H9 (cell line): Measurements from ENCODE around the gene CDNF. TPM values are rescaled to one million over a fixed set of nuclear protein-coding genes. Genes with fewer than 3 reads are reported as not detected.
A peak's percentile ranks its signal among the peaks of the same experiment; 100 is the strongest.

ENCODE experiments used
- DNase-seq: peaks from one replicate; pipeline ENCODE4 v3.0.0-alpha.2; 2017
- H2AFZ ChIP-seq: one replicate; pipeline ENCODE4 v1.6.1; 2013; ENCODE audit warnings: mild to moderate bottlenecking, low read length, control low read depth, moderate library complexity
- H2AK5ac ChIP-seq: 2 replicates; pipeline ENCODE4 v1.6.1; 2013; ENCODE audit warnings: low read length, control low read depth, mixed read lengths; ENCODE audit not compliant: insufficient read length
- H2BK120ac ChIP-seq: one replicate; pipeline ENCODE4 v1.6.1; 2013; ENCODE audit warnings: low read depth, mild to moderate bottlenecking, low read length, control low read depth, inconsistent platforms; ENCODE audit not compliant: poor library complexity, severe bottlenecking
- H2BK12ac ChIP-seq: 2 replicates; pipeline ENCODE4 v1.6.1; 2013; ENCODE audit warnings: low read length, control low read depth, mixed read lengths, low read depth; ENCODE audit not compliant: insufficient read length
- H2BK15ac ChIP-seq: 2 replicates; pipeline ENCODE4 v1.6.1; 2013; ENCODE audit warnings: low read depth, low read length, control low read depth
- H2BK20ac ChIP-seq: one replicate; pipeline ENCODE4 v1.6.1; 2013; ENCODE audit warnings: low read depth, mild to moderate bottlenecking, low read length, control low read depth, inconsistent platforms; ENCODE audit not compliant: poor library complexity, severe bottlenecking
- H2BK5ac ChIP-seq: 2 replicates; pipeline ENCODE4 v1.6.1; 2013; ENCODE audit warnings: low read length, control low read depth, mixed read lengths; ENCODE audit not compliant: insufficient read length
- H3K14ac ChIP-seq: 2 replicates; pipeline ENCODE4 v1.6.1; 2013; ENCODE audit warnings: low read length, control low read depth; ENCODE audit not compliant: insufficient read depth
- H3K18ac ChIP-seq: 2 replicates; pipeline ENCODE4 v1.6.1; 2013; ENCODE audit warnings: low read depth, mild to moderate bottlenecking, mixed read lengths, low read length, control low read depth; ENCODE audit not compliant: insufficient read length
- H3K23ac ChIP-seq: 2 replicates; pipeline ENCODE4 v1.6.1; 2013; ENCODE audit warnings: low read length, control low read depth, mixed read lengths, low read depth; ENCODE audit not compliant: insufficient read length
- H3K23me2 ChIP-seq: 2 replicates; pipeline ENCODE4 v1.6.1; 2013; ENCODE audit warnings: low read depth, mild to moderate bottlenecking, mixed read lengths, low read length, control low read depth; ENCODE audit not compliant: insufficient read length, poor library complexity, severe bottlenecking
- H3K27ac ChIP-seq: 2 replicates; pipeline ENCODE4 v1.5.1; 2013; ENCODE audit warnings: low read length, control low read depth, mixed read lengths, low read depth; ENCODE audit not compliant: insufficient read length
- H3K27me3 ChIP-seq: 2 replicates; pipeline ENCODE4 v1.6.1; 2013; ENCODE audit warnings: low read length, control low read depth, inconsistent platforms; ENCODE audit not compliant: insufficient read depth
- H3K4ac ChIP-seq: 2 replicates; pipeline ENCODE4 v1.6.1; 2013; ENCODE audit warnings: low read depth, mild to moderate bottlenecking, control low read depth, inconsistent platforms, low read length, moderate library complexity
- H3K4me1 ChIP-seq: 2 replicates; pipeline ENCODE4 v1.6.1; 2013; ENCODE audit warnings: low read length, control low read depth, inconsistent platforms; ENCODE audit not compliant: insufficient read depth
- H3K4me2 ChIP-seq: 2 replicates; pipeline ENCODE4 v1.6.1; 2013; ENCODE audit warnings: low read length, control low read depth, mixed read lengths; ENCODE audit not compliant: insufficient read length, insufficient read depth
- H3K56ac ChIP-seq: 2 replicates; pipeline ENCODE4 v1.6.1; 2013; ENCODE audit warnings: low read depth, mild to moderate bottlenecking, mixed read lengths, low read length, control low read depth; ENCODE audit not compliant: insufficient read length
- H3K79me1 ChIP-seq: 2 replicates; pipeline ENCODE4 v1.6.1; 2013; ENCODE audit warnings: low read depth, mild to moderate bottlenecking, moderate library complexity, low read length, control low read depth, inconsistent platforms; ENCODE audit not compliant: insufficient read depth, poor library complexity, severe bottlenecking
- H3K79me2 ChIP-seq: 2 replicates; pipeline ENCODE4 v1.6.1; 2013; ENCODE audit warnings: low read length, control low read depth, inconsistent platforms; ENCODE audit not compliant: insufficient read depth
- H3K9ac ChIP-seq: 2 replicates; pipeline ENCODE4 v1.6.1; 2013; ENCODE audit warnings: low read length, control low read depth, mixed read lengths; ENCODE audit not compliant: insufficient read length; ENCODE audit errors: extremely low read depth
- H3K9me3 ChIP-seq: one replicate; pipeline ENCODE4 v1.6.1; 2013; ENCODE audit warnings: low read depth, low read length, inconsistent platforms; ENCODE audit not compliant: control insufficient read depth
- H3T11ph ChIP-seq: one replicate; pipeline ENCODE4 v1.6.1; 2013; ENCODE audit warnings: mild to moderate bottlenecking, low read length, control low read depth, inconsistent platforms
- H4K20me1 ChIP-seq: one replicate; pipeline ENCODE4 v1.6.1; 2013; ENCODE audit not compliant: control insufficient read depth, insufficient read length, insufficient read depth
- H4K5ac ChIP-seq: 2 replicates; pipeline ENCODE4 v1.6.1; 2013; ENCODE audit warnings: low read depth, mild to moderate bottlenecking, mixed read lengths, low read length, control low read depth; ENCODE audit not compliant: insufficient read length
- H4K8ac ChIP-seq: replicated peaks from 2 replicates; pipeline ENCODE4 v1.6.1; 2013; ENCODE audit warnings: low read length, control low read depth, mixed read lengths, low read depth; ENCODE audit not compliant: insufficient read length
- H4K91ac ChIP-seq: 2 replicates; pipeline ENCODE4 v1.6.1; 2013; ENCODE audit warnings: low read depth, mild to moderate bottlenecking, moderate library complexity, mixed read lengths, low read length, control low read depth; ENCODE audit not compliant: insufficient read length
- H3K27ac Mint-ChIP-seq, 3 experiments: 2 replicates in 2 of 3; 3 replicates in 1 of 3; pipeline ENCODE4 v1.8.0; 2020 to 2021; ENCODE audit warnings: mixed read lengths in 3 of 3, mild to moderate bottlenecking in 1 of 3, moderate library complexity in 1 of 3
- H3K27me3 Mint-ChIP-seq: 2 replicates; pipeline ENCODE4 v1.8.0; 2021; ENCODE audit warnings: low read depth, mild to moderate bottlenecking, moderate library complexity, mixed read lengths
- H3K36me3 Mint-ChIP-seq, 3 experiments: 2 replicates in 2 of 3; 3 replicates in 1 of 3; pipeline ENCODE4 v1.8.0; 2020 to 2021; ENCODE audit warnings: low read depth in 3 of 3, mixed read lengths in 3 of 3; ENCODE audit not compliant: insufficient read depth in 1 of 3
- H3K4me1 Mint-ChIP-seq, 2 experiments: 2 replicates each; pipeline ENCODE4 v1.8.0; 2020; ENCODE audit warnings: mixed read lengths in 2 of 2
- H3K4me3 Mint-ChIP-seq, 2 experiments: 2 replicates in 1 of 2; 3 replicates in 1 of 2; pipeline ENCODE4 v1.8.0; 2020 to 2021; ENCODE audit warnings: mild to moderate bottlenecking in 2 of 2, mixed read lengths in 2 of 2, moderate library complexity in 1 of 2
- H3K9me3 Mint-ChIP-seq, 2 experiments: 2 replicates in 1 of 2; 3 replicates in 1 of 2; pipeline ENCODE4 v1.8.0; 2020; ENCODE audit warnings: mild to moderate bottlenecking in 2 of 2, mixed read lengths in 2 of 2, moderate library complexity in 1 of 2
- WGBS: extraction: QIAGEN DNeasy Blood & Tissue Kit; methylation state at CpG from one replicate; pipeline ENCODE4 v1.1.7; 2013; ENCODE audit warnings: missing lambda C conversion rate, low lambda C conversion rate, mixed read lengths; ENCODE audit not compliant: insufficient read length; ENCODE audit errors: extremely low coverage; 5-methylcytosine and 5-hydroxymethylcytosine counted together
- total RNA-seq: library from RNA; stranded (reverse); gene quantifications from 2 replicates; pipeline ENCODE4 v1.2.1, GENCODE V29; 2021
- TF ChIP-seq, protein P1 (sequence below): fragments of 200-600 bp; sonication (generic); conservative IDR thresholded peaks from 3 replicates; pipeline ENCODE4 v1.8.0; 2021; ENCODE audit warnings: antibody characterized with exemption, mild to moderate bottlenecking

The CDNF gene
- total RNA-seq, 1 experiment from 2014 or later, result 1.3 TPM

DNA sequence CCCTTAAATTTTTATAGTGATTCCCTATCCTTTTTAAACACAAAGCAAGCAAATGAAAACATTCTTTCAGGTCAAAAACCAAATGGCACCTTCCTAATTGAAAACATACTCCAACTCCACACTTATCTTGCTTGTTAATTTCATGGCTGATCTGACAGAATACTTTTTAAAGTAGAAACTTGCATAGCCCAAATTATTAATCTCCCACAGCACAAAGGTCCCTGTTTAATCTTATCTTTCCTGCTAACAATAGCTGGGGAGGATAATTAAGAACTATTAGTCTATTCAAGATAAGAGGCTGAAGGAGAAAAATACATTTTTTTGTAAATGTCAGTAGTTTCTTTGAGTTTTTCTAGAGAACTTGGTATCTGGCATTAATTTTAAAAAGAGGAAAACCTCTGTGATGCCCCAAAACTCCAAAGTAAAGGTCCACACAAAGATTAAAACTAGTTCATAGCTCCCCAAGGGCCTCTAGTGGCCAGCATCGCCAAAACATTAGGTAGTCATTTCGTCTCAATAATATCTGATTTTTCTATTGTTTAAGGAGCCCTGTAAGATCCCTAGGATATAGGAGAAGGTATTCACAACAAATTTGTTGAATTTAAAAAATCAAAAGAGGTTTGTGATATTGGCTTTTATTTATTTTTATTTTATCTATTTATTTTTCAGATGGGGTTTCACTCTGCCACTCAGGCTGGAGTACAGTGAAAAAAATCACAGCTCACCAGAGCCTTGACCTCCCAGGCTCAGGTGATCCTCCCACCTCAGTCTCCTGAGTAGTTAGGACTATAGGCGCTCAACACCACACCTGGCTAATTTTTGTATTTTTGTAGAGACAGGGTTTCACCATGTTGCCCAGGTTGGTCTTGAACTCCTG is 14.7 kb downstream of the CDNF start:
- Histone ChIP-seq H3K27me3 (no peaks in the 10 kb centered on the region), H3K18ac (no peak overlapping the region), H3K4me2 (no peak overlapping the region), H3T11ph (no peak overlapping the region), H3K9me3 (no peaks in the 10 kb centered on the region), H2BK20ac (no peak overlapping the region), H3K79me1 (no peaks in the 10 kb centered on the region), H4K91ac (no peak overlapping the region), H3K4me1 (no peaks in the 10 kb centered on the region), H2BK15ac (no peak overlapping the region), H3K4ac (no peak overlapping the region), H3K79me2 (no peaks in the 10 kb centered on the region), H2AK5ac (no peak overlapping the region), H3K23me2 (no peaks in the 10 kb centered on the region), H2BK120ac (no peak overlapping the region), H3K23ac (no peak overlapping the region), H3K27ac (no peak overlapping the region), H4K5ac (no peak overlapping the region), H3K14ac (no peak overlapping the region), H2BK12ac (no peak overlapping the region), H4K8ac (no peak overlapping the region), H2AFZ (no peak overlapping the region), H4K20me1 (no peaks in the 10 kb centered on the region), H3K56ac (no peak overlapping the region), H3K9ac (no peak overlapping the region), H2BK5ac (no peak overlapping the region)
- no peak overlapping the region for H3K27ac Mint-ChIP-seq
- DNase-seq, result no peak
- H3K9me3 Mint-ChIP-seq, result no peaks in the 10 kb centered on the region; a peak in 1 of 5 replicates
- no peak overlapping the region for H3K4me3 Mint-ChIP-seq
- peaks cover 16 to 24% of the 10 kb centered on the region in 2 experiments for H3K4me1 Mint-ChIP-seq
- H3K36me3 Mint-ChIP-seq, result no peaks in the 10 kb centered on the region
- WGBS, result no CpG with 5 or more reads among the region's 3 CpGs
- TF ChIP-seq, protein P1, sequence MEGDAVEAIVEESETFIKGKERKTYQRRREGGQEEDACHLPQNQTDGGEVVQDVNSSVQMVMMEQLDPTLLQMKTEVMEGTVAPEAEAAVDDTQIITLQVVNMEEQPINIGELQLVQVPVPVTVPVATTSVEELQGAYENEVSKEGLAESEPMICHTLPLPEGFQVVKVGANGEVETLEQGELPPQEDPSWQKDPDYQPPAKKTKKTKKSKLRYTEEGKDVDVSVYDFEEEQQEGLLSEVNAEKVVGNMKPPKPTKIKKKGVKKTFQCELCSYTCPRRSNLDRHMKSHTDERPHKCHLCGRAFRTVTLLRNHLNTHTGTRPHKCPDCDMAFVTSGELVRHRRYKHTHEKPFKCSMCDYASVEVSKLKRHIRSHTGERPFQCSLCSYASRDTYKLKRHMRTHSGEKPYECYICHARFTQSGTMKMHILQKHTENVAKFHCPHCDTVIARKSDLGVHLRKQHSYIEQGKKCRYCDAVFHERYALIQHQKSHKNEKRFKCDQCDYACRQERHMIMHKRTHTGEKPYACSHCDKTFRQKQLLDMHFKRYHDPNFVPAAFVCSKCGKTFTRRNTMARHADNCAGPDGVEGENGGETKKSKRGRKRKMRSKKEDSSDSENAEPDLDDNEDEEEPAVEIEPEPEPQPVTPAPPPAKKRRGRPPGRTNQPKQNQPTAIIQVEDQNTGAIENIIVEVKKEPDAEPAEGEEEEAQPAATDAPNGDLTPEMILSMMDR, result peak; percentile 78
- H3K27me3 Mint-ChIP-seq, result peaks cover 11% of the 10 kb centered on the region
